GM12874 (cell line): ENCODE data around the gene SSBP2.

Experiments used
- CTCF ChIP-seq: IDR thresholded peaks from 2 replicates; pipeline ENCODE4 v1.5.1; 2011; ENCODE audit warnings: low read depth, mild to moderate bottlenecking, control low read depth, low read length, moderate library complexity; ENCODE audit not compliant: insufficient read depth

SSBP2 gene

GRCh38 chr5:81740758-81741157 is 10.1 kb downstream of the SSBP2 start:
- TF ChIP-seq CTCF = no peak

- no peak for TF ChIP-seq CTCF
Observed at GRCh38 chr5:81739291-81739690, 11.6 kb downstream of the SSBP2 start.

GRCh38 chr5:81729276-81729675 is 21.6 kb downstream of the SSBP2 start:
- no peak for TF ChIP-seq CTCF

GRCh38 chr5:81728301-81728700 is 22.6 kb downstream of the SSBP2 start:
- TF ChIP-seq CTCF = no peak

- no peak for TF ChIP-seq CTCF
Observed at GRCh38 chr5:81726297-81726696, 24.6 kb downstream of the SSBP2 start.

- no peak for TF ChIP-seq CTCF
Observed at GRCh38 chr5:81724571-81724970, 26.3 kb downstream of the SSBP2 start.

GRCh38 chr5:81724108-81724507 is 26.8 kb downstream of the SSBP2 start:
- TF ChIP-seq CTCF = no peak

GRCh38 chr5:81721049-81721448 is 29.8 kb downstream of the SSBP2 start:
- no peak for TF ChIP-seq CTCF
